ENCODE data around the gene NDUFS5.
"Not testable (repeated sequence)": the region's sequence is repeated elsewhere in the genome, so short reads cannot be mapped to it uniquely, and the experiment has no call there.

The NDUFS5 gene

DNA sequence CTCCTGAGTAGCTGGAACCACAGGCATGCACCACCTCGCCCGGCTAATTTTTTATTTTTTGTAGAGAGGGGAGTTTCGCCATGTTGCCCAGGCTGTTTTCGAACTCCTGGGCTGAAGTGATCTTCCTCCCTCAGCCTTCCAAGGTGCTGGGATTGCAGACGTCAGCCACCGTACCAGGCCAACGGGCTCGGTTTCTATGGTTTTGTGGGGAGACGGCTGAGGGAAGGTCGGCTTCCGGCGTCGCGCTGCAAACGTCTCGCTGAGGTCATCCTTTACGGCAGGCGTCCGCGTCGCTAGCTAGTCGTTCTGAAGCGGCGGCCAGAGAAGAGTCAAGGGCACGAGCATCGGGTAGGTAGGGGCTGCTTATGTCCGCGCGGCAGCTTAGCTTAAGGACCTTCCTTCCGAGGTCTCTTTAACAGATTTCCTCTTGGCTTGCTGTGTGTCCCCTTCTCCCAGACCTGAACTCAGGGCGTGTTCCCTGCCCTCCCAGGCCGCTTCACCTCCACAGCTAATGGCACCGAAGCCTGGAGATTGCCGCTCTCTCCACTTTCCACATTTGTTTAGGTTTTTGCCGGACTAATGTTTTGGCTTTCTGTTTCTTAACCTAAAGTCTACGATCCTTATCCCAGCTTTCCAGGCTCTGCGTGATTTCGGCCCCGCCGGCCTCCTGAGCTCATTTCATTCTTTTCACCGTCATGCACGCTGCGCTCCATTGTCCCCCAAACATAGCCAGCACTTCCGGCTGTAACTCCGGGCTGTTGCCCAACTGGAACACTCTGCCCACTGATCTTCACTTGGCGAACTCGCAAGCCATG is at the start of gene NDUFS5:
TSS of gene NDUFS5 (plus strand) at position 300 of the 815 bp plus-strand sequence. CDS start 2,375 bp downstream, outside the sequence.
- Histone ChIP-seq H3K9ac (peak within 1 kb of the TSS; percentile 85 to 97 (median 93)), H3K4me2 (peak within 1 kb of the TSS; percentile 75 to 92 (median 85)), H3K4me3 (peak within 1 kb of the TSS; percentile 70 to 89 (median 84)), H3K27ac (peak within 1 kb of the TSS; percentile 77 to 96 (median 93)), H3K27me3 (no peaks in the 10 kb centered on the region), H3K36me3 (peaks cover 27 to 33% (median 32%) of the 10 kb centered on the region in 11 experiments), H3K9me3 (replicated peaks in 1 of 11) (peaks cover 4 to 11% (median 7%) of the 10 kb centered on the region in 11 experiments; a peak in 10 of 22 replicates), H4K20me1 (peaks cover 0 to 22% (median 6%) of the 10 kb centered on the region in 11 experiments; a peak in 9 of 22 replicates), H3K4me1 (peaks cover 15 to 30% (median 21%) of the 10 kb centered on the region in 10 experiments)
- TF ChIP-seq Cebpa-rat (IDR thresholded peaks at IDR 0.05): peak in 3 of 11 experiments; percentile 23 to 69 (median 49); a peak in 5 of 22 replicates

DNA sequence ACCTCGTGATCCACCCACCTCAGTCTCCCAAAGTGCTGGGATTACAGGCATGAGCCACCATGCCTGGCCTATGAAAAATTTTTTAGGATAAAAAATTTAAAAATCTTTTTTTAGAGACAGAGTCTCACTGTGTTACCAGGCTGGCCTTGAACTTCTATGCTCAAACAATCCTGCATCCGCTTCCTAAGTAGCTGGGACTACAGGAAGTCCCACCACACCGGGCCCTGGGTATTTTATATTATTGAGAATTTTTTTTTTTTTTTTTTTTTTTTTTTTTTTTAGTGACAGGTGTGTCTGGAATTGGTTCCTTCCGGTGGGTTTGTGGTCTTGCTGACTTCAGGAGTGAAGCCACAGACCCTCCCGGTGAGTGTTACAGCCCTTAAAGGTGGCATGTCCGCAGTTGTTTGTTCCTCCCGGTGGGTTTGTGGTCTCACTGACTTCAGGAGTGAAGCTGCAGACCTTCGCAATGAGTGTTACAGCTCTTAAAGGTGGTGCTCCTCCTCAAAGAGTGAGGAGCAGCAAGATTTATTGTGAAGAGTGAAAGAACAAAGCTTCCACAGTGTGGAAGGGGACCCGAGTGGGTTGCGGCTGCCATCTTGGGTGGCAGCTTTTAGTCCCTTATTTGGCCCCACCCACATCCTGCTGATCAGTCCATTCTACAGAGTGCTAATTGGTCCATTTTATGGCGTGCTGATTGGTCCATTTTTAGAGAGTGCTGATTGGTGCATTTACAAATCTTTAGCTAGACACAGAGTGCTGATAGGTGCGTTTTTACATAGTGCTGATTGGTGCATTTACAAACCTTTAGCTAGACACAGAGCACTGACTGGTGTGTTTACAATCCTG is 48.5 kb upstream of the NDUFS5 start:
- H3K27ac ChIP-seq, H4K20me1 ChIP-seq, H3K36me3 ChIP-seq, H3K4me3 ChIP-seq, H3K9ac ChIP-seq, H3K4me1 ChIP-seq, H3K4me2 ChIP-seq, H3K27me3 ChIP-seq: not testable (repeated sequence)
- H3K9me3 ChIP-seq (replicated peaks in 1 of 11): peaks cover 24 to 39% (median 32%) of the 10 kb centered on the region in 11 experiments

DNA sequence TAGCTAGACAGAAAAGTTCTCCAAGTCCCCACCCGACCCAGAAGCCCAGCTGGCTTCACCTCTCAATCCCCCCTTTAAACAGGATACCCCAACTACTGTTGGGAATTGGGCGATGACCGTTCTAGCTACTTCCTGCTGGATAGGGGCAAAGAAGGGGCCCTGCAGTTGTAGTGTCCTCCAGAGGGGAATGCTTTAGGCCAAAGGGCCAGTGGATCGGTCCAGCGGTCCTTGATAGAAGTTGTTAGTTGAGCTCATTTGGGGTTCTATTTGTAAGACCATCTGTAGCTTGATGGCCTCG is 48.0 kb upstream of the NDUFS5 start:
- H3K4me2 ChIP-seq, H3K27ac ChIP-seq, H3K4me1 ChIP-seq, H3K9ac ChIP-seq, H3K4me3 ChIP-seq, H4K20me1 ChIP-seq, H3K27me3 ChIP-seq, H3K36me3 ChIP-seq: not testable (repeated sequence)
- peaks cover 24 to 39% (median 32%) of the 10 kb centered on the region in 11 experiments for H3K9me3 ChIP-seq (replicated peaks in 1 of 11)

DNA sequence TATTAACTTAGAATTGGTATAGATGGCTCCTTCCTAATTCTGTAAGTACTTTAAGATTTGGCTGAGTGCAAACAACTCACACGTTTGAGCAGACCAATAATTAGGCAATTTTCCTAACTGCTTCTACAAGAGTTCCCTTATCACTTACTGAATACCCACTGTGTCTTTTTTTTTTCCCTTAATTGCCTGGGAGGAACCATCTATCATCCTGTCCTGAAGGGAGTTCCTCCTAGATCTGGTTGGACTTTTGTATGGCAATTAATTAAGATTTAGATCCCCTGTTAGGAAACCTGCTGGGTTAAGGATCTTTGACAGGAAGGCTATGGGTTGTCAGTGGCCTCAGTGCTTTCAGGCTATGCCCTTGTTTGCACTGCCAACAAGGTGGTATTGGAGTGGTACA is 46.8 kb upstream of the NDUFS5 start:
- not testable (repeated sequence) for H3K27me3 ChIP-seq, H3K9ac ChIP-seq, H4K20me1 ChIP-seq, H3K36me3 ChIP-seq, H3K4me3 ChIP-seq, H3K27ac ChIP-seq, H3K4me2 ChIP-seq
- peaks cover 24 to 39% (median 32%) of the 10 kb centered on the region in 11 experiments for H3K9me3 ChIP-seq (replicated peaks in 1 of 11)
- H3K4me1 ChIP-seq: peaks cover 0 to 10% (median 4%) of the 10 kb centered on the region in 10 experiments; a peak in 5 of 20 replicates

DNA sequence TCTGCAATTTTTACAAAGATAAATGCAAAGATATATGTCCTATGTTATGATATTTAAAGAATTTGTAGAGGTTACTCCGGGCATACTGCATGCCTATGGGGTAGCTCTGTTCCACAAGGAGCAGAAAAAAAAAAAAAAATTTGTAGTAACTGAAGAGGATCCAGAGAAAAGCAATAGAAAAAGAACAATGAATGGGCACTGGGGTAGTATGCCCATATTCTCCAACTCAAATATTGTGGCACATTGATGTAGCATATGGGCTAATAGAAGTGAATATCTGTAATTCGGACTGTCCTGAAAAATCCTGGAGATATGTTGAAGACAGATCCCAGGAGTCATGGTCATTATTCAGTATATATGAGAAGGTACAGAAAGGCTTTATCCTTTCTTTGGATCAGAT is 36.2 kb upstream of the NDUFS5 start:
- H3K36me3 ChIP-seq: peaks cover 19 to 26% (median 22%) of the 10 kb centered on the region in 11 experiments
- no peak for TF ChIP-seq Cebpa-rat (IDR thresholded peaks at IDR 0.05)
- H3K27ac ChIP-seq: peak overlapping the region in 8 of 11 experiments; percentile 82 to 99 (median 97); a peak in 13 of 22 replicates
- peak overlapping the region; percentile 65 to 87 (median 76) for H3K4me2 ChIP-seq
- peaks cover 29 to 41% (median 36%) of the 10 kb centered on the region in 10 experiments for H3K4me1 ChIP-seq
- no peaks in the 10 kb centered on the region for H3K9me3 ChIP-seq (replicated peaks in 1 of 11)
- peak overlapping the region in 10 of 11 experiments; percentile 81 to 99 (median 98); a peak in 12 of 22 replicates for H3K9ac ChIP-seq
- H4K20me1 ChIP-seq: peaks cover 30 to 38% (median 35%) of the 10 kb centered on the region in 11 experiments
- peak overlapping the region in 3 of 10 experiments; percentile 80 to 98 (median 98); a peak in 2 of 20 replicates for H3K4me3 ChIP-seq
- H3K27me3 ChIP-seq: no peaks in the 10 kb centered on the region

DNA sequence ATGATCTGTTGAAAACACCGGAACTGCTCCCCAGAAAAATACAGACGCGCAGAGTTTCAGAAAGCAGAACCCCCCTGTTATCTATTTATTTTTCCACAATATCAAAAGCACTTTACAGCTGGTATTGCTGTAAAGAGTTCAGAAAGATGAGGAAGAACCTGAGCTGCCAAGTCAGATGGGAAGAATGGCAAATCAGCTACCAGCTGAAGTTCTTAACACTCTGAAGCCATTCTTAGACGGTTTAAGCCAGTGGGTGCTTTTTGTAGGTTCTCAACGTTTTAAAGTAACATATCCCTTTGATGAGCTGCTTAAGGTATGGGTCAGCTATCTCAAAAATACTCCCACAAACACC is 35.8 kb upstream of the NDUFS5 start:
- no peak for TF ChIP-seq Cebpa-rat (IDR thresholded peaks at IDR 0.05)
- peak overlapping the region; percentile 80 to 99 (median 96) for H3K4me3 ChIP-seq
- H3K36me3 ChIP-seq: peaks cover 23 to 30% (median 26%) of the 10 kb centered on the region in 11 experiments
- H3K9ac ChIP-seq: peak overlapping the region; percentile 81 to 99 (median 98)
- H3K9me3 ChIP-seq (replicated peaks in 1 of 11): no peaks in the 10 kb centered on the region
- peaks cover 33 to 45% (median 39%) of the 10 kb centered on the region in 10 experiments for H3K4me1 ChIP-seq
- peaks cover 33 to 42% (median 39%) of the 10 kb centered on the region in 11 experiments for H4K20me1 ChIP-seq
- no peaks in the 10 kb centered on the region for H3K27me3 ChIP-seq
- peak overlapping the region; percentile 65 to 87 (median 76) for H3K4me2 ChIP-seq
- peak overlapping the region; percentile 82 to 99 (median 97) for H3K27ac ChIP-seq

DNA sequence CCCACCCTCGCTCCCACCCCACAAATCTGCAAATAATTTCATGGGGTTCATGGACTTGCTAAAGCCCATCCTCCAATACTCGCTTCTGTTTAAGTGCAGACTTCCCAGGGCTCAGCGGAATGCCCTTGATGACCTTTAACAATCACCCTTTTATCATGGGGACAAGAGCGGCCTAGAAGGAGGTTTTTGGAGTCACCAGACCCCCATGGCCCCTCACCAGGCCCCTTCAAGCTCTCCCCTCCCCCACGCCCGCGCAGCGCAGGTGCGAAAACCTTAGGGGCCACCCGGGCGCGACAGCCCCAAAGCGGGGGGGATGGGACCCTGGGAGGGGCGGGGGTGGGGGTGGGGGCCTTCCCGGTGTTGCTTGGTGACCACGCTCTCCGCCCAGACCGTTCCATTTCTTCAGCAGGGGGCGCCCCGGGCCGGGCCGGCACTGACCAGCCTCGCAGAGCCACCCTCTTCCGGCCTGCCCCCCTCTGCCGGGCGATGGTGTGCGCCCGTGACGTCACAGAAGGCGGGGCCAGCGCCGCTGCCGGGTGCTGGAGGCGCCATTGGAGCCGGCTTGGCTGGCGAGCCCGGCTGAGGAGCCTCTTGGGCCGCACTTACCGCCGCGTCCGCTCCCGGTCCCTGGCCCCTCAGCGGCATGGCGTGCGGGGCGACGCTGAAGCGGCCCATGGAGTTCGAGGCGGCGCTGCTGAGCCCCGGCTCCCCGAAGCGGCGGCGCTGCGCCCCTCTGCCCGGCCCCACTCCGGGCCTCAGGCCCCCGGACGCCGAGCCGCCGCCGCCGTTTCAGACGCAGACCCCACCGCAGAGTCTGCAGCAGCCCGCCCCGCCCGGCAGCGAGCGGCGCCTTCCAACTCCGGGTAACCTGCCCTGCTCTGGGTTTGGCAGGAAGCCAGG is 35.2 kb upstream of the NDUFS5 start, which contains the start of gene AKIRIN1:
TSS of gene AKIRIN1 (plus strand) at position 539 of the 900 bp plus-strand sequence. CDS start at position 644, 105 bp downstream.
- Histone ChIP-seq H3K4me1 (peaks cover 39 to 51% (median 46%) of the 10 kb centered on the region in 10 experiments), H3K9me3 (replicated peaks in 1 of 11) (no peaks in the 10 kb centered on the region), H3K27me3 (no peaks in the 10 kb centered on the region), H3K4me3 (peak within 1 kb of the TSS; percentile 80 to 99 (median 96)), H3K36me3 (peaks cover 29 to 37% (median 32%) of the 10 kb centered on the region in 11 experiments), H3K9ac (peak within 1 kb of the TSS; percentile 94 to 99 (median 98)), H3K27ac (peak within 1 kb of the TSS; percentile 96 to 99 (median 97)), H3K4me2 (peak within 1 kb of the TSS; percentile 82 to 95 (median 92)), H4K20me1 (peaks cover 40 to 48% (median 45%) of the 10 kb centered on the region in 11 experiments)
- no peak for TF ChIP-seq Cebpa-rat (IDR thresholded peaks at IDR 0.05)

Data from BLaER1 treated with 17β-estradiol and CSF1 and Interleukin-3, amounts not matched to agents 10 nM and 100 nM (cell line).